Measurements from ENCODE around the gene FHL1. TPM values are rescaled to one million over a fixed set of nuclear protein-coding genes. Genes with fewer than 3 reads are reported as not detected.
"Not testable (repeated sequence)": the region's sequence is repeated elsewhere in the genome, so short reads cannot be mapped to it uniquely, and the experiment has no call there.

Gene FHL1
- total RNA-seq, 1 donor from 2014 or later: 3,112 TPM

DNA sequence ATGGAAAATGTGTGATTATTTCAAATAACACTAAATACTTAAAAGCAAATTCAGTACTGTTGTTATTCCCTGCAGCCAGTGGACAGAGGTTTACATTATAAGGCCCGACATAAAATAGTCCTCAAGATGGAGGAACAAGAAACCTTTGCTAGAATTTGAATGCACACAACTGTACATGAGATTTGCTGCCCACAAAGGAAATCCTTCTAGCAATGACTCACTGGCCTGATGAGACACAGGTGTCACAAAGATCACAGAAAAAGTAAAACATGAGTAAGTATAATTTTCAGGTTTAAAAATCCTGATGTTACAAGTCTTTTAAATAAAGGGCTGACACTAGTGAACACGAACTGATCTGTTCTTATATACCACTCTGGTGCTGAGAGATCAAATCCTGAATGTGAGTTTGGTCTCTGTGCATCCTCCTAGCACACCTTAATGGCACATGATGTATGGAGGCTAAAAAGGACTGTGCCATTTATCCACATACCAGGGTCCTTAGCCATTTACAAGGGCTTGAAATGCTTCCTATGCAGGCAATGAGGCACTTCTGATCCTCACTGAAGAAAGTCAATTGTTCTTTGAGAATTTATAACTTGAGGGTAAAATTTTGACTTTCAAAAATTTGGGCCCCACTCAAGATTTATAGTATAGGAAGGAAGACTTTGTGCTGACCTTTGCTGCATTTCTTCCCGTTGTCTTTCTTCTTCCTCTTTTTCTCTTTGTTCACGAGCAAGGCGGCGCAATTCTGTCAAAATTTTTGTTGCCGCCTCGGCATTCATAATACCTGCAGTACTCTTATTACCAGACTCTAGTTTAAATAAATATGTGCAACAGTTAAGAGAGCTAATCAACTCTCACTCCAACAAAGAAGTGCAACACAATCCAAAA is 80.9 kb downstream of the FHL1 start:
- no peak for DNase-seq (ENCODE audit: low spot score)
- intact Hi-C loops (cut with DNase I): no loop called here

DNA sequence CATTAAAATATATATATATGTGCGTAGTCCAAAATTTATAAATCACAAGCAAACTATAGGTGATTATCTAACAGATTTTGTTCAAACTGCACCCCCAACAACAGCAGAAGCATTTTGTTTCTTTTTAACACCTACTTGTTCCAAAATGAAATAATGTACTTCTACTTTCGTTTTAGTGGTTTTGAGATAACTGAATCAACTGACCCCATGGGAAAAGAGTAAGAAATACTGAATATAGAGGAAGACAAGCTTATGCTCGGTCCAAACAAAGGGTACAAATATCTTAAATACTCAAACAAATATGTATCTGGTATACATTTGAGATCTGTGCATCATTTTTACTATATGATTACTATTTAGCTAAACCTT is 81.5 kb downstream of the FHL1 start:
- intact Hi-C loops (cut with DNase I): no loop called here
- no peak for DNase-seq (ENCODE audit: low spot score)

DNA sequence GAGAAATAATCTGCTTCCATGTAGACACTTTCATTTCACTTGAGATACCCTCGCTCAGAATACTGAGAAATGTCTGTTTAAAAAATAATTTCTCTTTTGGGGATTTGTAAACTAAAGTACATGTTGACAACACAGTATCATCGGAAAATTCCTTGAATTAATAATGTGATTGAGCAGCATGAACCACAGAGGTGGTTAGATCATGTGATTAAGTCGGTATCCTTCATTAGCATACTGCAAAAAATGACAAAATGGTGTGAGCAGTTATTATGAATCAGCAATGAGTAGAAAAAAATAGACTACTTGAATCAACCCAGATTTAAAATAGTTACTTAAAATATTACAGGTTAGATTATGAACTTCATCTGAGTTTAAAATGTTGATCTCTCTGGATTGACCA is 89.7 kb downstream of the FHL1 start:
- DNase-seq (ENCODE audit: low spot score): no peak
- intact Hi-C loops (cut with DNase I): no loop called here

DNA sequence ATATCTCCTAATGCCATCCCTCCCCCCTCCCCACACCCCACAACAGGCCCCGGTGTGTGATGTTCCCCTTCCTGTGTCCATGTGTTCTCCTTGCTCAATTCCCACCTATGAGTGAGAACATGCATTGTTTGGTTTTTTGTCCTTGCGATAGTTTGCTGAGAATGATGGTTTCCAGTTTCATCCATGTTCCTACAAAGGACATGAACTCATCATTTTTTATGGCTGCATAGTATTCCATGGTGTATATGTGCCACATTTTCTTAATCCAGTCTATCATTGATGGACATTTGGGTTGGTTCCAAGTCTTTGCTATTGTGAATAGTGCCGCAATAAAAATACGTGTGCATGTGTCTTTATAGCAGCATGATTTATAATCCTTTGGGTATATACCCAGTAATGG is 90.5 kb downstream of the FHL1 start:
- DNase-seq (ENCODE audit: low spot score); intact Hi-C loops (cut with DNase I): not testable (repeated sequence)

DNA sequence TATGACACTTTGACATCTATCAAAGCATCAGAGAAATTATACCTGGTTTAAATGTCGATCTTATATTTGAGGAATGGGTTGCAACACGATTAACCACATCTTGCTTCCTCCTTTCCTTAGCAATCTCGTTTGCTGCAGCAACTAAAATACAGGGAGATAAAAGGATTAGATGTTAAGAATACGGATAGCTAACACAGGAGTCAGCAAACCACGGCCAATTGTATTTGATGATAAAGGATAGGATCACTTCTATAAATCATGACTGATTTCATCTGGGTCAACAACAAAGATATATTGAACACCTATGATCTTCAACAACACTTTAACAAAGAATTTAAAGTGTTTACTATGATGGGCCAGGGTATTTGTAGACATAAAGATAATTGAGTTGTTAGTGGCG is 98.9 kb downstream of the FHL1 start:
- intact Hi-C loops (cut with DNase I): no loop called here
- no peak for DNase-seq (ENCODE audit: low spot score)

DNA sequence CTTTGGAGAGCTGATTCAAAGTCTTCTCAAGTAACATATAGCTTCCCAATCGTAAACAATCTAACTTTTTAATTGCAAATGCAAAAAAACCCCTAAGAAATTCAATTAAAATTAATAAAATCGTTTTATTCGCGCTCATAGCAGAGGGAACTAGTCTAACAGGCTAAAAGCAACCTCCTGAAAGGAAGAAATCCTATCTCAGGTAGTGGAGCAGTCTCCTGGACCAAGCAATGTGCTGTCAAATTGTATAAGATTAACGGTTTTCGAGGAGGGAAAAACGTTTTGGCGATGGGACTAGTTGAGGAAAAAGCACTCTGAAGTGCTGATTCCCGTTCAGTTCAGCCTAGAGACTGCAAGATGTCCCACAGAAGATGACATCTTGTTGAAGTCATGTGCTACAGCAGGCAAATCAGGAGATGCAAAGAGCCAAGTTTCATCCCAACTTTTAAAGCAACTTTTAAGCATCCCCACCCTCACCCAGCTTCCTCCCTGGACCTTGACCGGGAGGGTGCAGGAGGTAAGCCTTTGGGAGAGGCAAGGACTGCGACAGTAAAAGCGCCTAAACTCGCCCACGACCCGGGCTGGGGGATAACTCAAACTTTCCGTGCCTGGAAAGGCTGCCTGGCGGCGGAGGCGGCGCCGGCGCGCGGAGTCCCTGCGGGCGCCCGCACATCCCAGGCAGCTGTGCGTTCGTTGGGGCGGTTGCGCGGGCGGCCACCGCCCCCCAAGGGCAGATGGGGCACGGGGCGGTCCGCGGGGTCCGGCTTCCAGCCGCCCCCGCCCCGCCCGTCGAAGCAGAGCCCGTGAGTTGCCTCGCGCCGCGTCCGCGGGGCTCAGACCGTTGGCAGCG is 103.1 kb downstream of the FHL1 start:
- no peak for DNase-seq (ENCODE audit: low spot score)
- intact Hi-C loops (cut with DNase I): loop anchor here (5.0 kb wide), 2 partner anchors 83 to 223 kb away; no protein-coding TSS in a partner anchor

DNA sequence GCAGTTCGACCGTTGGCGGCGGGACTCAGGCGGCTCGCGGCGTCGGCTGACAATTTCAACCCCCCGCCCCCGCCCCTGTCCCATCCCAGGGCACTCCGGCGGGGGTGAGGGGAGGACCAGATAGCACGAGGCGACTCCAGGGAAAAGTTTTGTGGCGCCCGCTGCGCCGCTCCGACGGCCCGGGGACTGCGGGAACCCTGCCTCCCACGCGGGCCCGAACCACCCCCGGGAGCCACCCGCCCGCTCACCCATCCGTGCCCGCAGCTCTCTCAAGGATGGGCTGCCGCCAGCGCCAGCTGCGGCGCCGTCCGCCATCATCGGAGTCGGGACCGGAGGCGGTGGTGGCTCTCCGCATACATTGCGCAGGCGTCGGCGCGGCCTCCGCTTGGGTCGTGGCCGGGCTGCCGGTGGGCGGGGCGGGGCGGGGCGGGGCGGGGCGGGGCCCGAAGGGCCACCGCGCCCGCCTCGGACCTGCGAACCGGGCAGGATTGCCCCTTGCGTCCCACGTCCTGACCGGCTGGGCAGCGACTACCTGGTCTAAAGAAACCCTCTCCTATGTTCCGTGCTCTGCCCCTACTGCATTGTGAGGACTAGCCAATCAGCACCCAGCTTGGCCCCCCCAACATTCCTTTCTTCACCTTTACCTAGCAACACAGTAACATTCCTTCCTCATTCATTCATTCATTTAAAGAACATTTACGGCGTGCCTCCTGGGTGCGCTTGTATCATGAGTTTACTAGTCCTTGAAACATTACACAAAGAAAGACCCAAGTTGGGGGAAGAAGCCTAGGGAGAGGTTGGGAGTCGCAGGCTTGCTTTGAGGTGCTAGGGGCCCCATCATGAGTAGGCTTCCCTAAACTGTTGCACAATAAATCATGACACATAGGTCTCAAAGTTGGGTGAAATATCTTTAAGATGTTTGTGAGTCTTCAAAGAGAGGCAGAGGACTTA is 104.0 kb downstream of the FHL1 start, which contains the start of gene MAP7D3:
MAP7D3 (minus strand) TSS at position 360 of the 951 bp plus-strand sequence; CDS start at position 318, 42 bp downstream.
- peak; percentile 87 for DNase-seq (ENCODE audit: low spot score)
- intact Hi-C loops (cut with DNase I): loop anchor here (5.0 kb wide), 2 partner anchors 84 to 224 kb away; no protein-coding TSS in a partner anchor

DNA sequence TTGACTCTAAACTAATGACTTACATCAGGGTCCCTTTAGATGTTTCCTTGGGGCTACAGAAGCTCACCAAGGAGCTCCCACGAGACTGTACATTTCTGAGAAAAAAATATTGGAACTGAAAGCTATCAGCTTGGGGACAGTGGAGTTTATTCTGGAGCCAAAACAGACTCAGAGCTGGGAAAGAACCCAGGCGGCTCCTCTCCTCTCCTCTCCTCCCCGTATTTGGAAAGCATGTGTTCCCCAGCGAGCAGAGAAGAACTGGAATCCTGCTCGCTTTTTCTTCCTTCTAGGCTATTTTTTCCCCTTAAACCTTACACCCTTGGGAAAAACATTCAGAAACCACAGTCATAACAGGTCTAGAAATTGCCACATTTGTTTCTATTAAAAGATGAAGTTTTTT is 108.2 kb downstream of the FHL1 start:
- DNase-seq (ENCODE audit: low spot score): no peak
- intact Hi-C loops (cut with DNase I): no loop called here

DNA sequence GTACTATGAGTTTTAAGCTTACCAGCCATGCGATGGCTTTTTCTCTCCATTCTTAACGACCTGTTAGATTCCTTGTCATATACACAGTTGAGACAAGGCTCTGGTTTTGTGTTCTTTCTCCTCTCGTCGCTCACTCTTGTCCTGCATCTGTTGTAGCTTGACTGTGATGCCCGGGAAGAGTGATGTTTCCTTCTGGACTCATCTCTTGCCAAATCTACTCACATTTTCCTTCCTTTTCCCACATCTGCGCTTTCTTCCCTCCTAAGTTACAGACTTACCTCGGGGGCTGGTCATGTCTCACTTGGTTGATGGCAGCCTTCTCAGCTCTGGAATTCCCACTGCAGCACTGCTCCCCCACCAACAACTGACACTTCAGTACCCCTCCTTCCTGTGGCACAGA is 108.7 kb downstream of the FHL1 start:
- DNase-seq (ENCODE audit: low spot score): no peak
- intact Hi-C loops (cut with DNase I): no loop called here

DNA sequence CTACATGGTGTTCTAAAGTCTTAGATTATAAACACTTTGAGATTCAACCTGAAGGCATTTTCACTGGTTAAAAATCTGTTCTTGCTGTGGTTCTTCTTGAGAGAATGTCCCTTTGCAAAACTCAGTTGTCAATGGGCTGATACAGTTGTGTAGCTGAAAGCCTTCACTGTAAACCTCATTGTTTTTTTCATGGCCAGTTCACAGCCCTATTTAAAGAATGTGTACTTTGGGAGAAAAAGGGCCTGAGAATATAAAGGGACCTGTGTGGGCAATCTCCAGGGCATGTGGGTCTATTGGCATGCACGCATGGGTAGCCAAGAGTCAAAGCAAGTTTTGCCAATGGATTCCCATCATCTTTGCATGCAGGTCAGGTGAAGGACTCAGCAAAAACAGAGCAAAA is 111.6 kb downstream of the FHL1 start:
- intact Hi-C loops (cut with DNase I): no loop called here
- no peak for DNase-seq (ENCODE audit: low spot score)

DNA sequence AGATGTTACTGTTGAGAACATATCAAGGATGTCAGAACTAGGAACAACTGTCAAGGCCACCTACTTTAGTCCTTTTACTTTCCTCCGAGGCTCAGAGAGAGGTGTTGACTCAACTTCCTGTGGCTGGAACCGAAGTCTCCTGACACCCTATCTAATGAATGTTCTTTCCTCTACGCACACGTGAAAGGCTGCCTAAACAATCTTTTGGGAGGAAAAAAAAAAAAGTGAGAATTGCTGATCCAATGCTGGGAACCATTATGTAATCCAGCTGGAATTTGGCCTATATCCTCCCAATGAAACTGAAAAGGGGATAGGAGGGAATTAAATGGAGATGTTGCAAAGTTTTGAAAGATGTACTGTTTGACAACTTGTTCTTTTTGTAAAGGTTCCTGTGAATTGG is 112.2 kb downstream of the FHL1 start:
- no peak for DNase-seq (ENCODE audit: low spot score)
- intact Hi-C loops (cut with DNase I): no loop called here

DNA sequence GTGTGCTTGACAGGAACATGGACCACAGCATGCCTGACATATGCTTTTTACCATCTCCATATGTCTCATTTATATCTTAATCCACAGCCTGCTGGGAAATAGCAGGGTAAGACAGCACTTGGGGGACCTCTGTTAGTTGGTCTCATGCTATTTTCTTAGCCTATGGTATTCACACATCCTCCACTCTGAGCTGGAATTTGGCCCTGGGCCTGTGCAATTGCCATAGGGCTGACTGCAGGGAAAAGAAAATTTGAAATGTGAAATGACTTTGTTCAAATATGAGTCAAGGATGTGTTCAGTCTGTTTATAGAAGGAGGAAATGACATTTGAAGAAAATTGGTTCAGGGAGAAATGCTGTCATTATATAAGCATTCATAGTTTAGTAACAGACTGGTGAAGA is 113.4 kb downstream of the FHL1 start:
- DNase-seq (ENCODE audit: low spot score): no peak
- intact Hi-C loops (cut with DNase I): loop anchor here (10.0 kb wide), 1 partner anchor 234 kb away; the partner anchor contains the start of gene HTATSF1

Other genes starting within 250 kb of the FHL1 start
- gene MMGT1, start 173.5 kb upstream of the FHL1 start, total RNA-seq: 29.5 TPM
- 12.5 TPM for gene SLC9A6, start 162.1 kb upstream of the FHL1 start, total RNA-seq
- 15.6 TPM for gene MAP7D3, start 103.9 kb downstream of the FHL1 start, total RNA-seq
- 0.05 TPM for gene ADGRG4, start 153.4 kb downstream of the FHL1 start, total RNA-seq